ENCODE data around the gene KCND3.

DNA sequence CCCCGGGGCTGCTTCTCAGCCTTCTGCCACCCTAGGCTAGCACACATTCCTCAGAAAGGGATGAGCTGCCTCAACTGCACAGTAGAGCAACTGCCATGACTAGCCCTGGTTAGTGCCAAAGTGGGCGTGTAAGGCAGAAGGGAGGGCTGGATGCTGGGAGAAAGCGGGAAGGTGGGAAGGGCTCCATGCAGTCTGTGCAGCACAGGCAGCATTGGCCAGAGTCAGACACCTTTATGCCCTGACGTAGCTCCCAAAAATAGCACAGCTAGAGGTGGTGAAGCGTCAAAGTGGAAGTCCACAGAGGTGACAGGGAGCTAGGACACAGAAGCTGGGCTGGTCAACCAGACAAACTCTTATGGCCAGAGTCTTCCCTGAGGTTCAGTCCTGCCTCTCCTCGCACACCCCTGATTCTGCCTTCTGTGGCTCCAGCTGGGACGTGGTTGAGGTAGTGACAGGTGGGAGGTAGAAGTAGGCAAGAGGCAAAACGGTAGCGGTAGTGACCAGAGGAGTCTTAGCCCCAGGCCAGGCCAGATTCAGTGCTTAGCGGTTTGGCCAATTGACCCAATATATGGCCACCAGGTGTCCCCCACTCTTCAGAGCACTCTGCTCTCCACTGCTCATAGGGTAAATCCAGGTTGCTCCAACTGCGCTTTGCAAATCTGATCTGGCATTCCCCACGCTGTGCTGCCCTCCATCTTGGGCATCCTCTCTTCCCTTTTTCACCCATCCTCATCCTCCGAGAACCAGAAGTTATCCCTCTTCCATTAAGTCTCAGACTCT is 188.2 kb downstream of the KCND3 start:
- TF ChIP-seq POLR2A (IDR thresholded peaks at IDR 0.05) (no peak), EP300 (IDR thresholded peaks at IDR 0.05) (no peak)

All from tibial nerve (tissue), 3 donors.